DOHH2 (cell line): Measurements from ENCODE around the gene BICC1.

Experiments
- H3F3A ChIP-seq: fragments of 200-600 bp; sonication (generic), shearing (Covaris generic); 2 replicates; pipeline ENCODE4 v1.6.0; 2016; ENCODE audit warnings: antibody characterized with exemption, mild to moderate bottlenecking; ENCODE audit not compliant: control insufficient read depth, insufficient read depth
- H3K27ac ChIP-seq: fragments of 200-600 bp; sonication (generic); 2 replicates; pipeline ENCODE4 v1.5.1; 2014; ENCODE audit warnings: low read depth, mild to moderate bottlenecking, low read length, moderate library complexity
- H3K27me3 ChIP-seq: fragments of 200-600 bp; sonication (generic); 2 replicates; pipeline ENCODE4 v1.6.1; 2014; ENCODE audit warnings: mild to moderate bottlenecking, low read length, mixed read lengths; ENCODE audit not compliant: control insufficient read depth
- H3K36me3 ChIP-seq: fragments of 200-600 bp; sonication (generic); 2 replicates; pipeline ENCODE4 v1.6.1; 2014; ENCODE audit warnings: mild to moderate bottlenecking, low read length, moderate library complexity, mixed read lengths; ENCODE audit not compliant: control insufficient read depth
- H3K4me1 ChIP-seq: fragments of 200-600 bp; sonication (generic); 2 replicates; pipeline ENCODE4 v1.6.1; 2014; ENCODE audit warnings: mild to moderate bottlenecking, low read length, mixed read lengths; ENCODE audit not compliant: control insufficient read depth
- H3K4me2 ChIP-seq: fragments of 200-600 bp; sonication (generic); 2 replicates; pipeline ENCODE4 v1.6.0; 2014; ENCODE audit warnings: mild to moderate bottlenecking, low read length, moderate library complexity
- H3K4me3 ChIP-seq: fragments of 200-600 bp; sonication (generic); 2 replicates; pipeline ENCODE4 v1.5.1; 2014; ENCODE audit warnings: mild to moderate bottlenecking, low read length, mixed read lengths
- H3K79me2 ChIP-seq: fragments of 200-600 bp; sonication (generic); 2 replicates; pipeline ENCODE4 v1.6.1; 2014; ENCODE audit warnings: mild to moderate bottlenecking, low read length, mixed read lengths; ENCODE audit not compliant: control insufficient read depth
- H3K9me2 ChIP-seq: fragments of 200-600 bp; sonication (generic); replicated peaks from 2 replicates; pipeline ENCODE4 v1.6.1; 2014; ENCODE audit warnings: mild to moderate bottlenecking, low read length, mixed read lengths; ENCODE audit not compliant: control insufficient read depth
- H3K9me3 ChIP-seq: fragments of 200-600 bp; sonication (generic); 2 replicates; pipeline ENCODE4 v1.6.1; 2014; ENCODE audit warnings: antibody characterized with exemption, low read length, mixed read lengths; ENCODE audit not compliant: control insufficient read depth, insufficient read depth
- H4K20me1 ChIP-seq: fragments of 200-600 bp; sonication (generic); 2 replicates; pipeline ENCODE4 v1.6.0; 2014; ENCODE audit warnings: low read depth, mild to moderate bottlenecking, antibody characterized with exemption, low read length, moderate library complexity; ENCODE audit not compliant: control insufficient read depth, insufficient read depth
- CTCF ChIP-seq: fragments of 200-600 bp; sonication (generic); IDR thresholded peaks from one replicate; pipeline ENCODE4 v1.5.1; 2014; ENCODE audit warnings: antibody characterized with exemption, mild to moderate bottlenecking, low read depth, low read length; ENCODE audit not compliant: poor library complexity, severe bottlenecking
- EZH2phosphoT487 ChIP-seq: fragments of 200-600 bp; sonication (generic); IDR thresholded peaks from 2 replicates; pipeline ENCODE4 v1.6.1; 2017; ENCODE audit warnings: borderline replicate concordance, mild to moderate bottlenecking, antibody characterized with exemption, low read length, moderate library complexity, mixed read lengths

Gene BICC1

GRCh38 chr10:58588673-58589265, 76.1 kb downstream of the BICC1 start:
- H4K20me1 ChIP-seq = no peaks in the 10 kb centered on the region
- no peaks in the 10 kb centered on the region for H3K4me1 ChIP-seq
- H3F3A ChIP-seq = no peaks in the 10 kb centered on the region
- TF ChIP-seq EZH2phosphoT487 = no peak
- no peak for TF ChIP-seq CTCF
- H3K36me3 ChIP-seq = no peaks in the 10 kb centered on the region
- H3K27ac ChIP-seq = no peak overlapping the region
- H3K9me2 ChIP-seq = no peaks in the 10 kb centered on the region
- no peaks in the 10 kb centered on the region for H3K9me3 ChIP-seq
- no peak overlapping the region for H3K4me3 ChIP-seq
- H3K4me2 ChIP-seq = no peak overlapping the region
- H3K79me2 ChIP-seq = no peaks in the 10 kb centered on the region
- H3K27me3 ChIP-seq = no peaks in the 10 kb centered on the region

DNA sequence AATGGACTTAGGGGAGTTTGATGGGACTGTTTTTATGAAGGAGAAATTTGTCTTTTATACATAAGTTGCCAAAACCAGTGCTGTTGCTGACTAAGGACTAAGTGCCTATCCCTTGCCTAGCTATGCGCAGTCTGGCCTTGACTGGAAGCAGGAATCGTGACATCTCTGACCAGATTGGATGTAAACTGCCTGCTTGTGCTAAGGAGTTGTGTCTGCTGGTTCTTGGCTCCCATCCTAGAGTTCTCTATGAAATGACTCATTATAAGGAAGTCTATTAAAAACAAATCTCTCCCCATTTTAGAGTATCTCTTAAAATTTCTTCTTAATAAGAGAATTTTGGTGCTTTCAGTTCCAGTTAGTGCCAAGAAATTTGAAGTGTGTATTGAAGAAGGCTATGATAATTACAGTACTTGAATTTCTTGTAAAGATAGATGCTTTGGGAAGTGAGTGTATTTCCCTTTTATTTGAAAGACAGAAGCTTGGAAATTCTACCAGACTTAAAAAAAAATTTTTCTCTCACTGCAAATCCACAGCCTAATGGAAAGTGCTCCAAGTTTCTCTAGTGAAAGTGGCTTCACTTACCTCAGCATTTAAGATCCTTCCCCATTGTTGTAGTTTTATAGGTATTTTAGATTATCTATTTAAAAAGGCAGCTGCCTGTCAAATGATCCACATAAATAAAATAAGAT, 77.6 kb downstream of the BICC1 start:
- Histone ChIP-seq H3K27ac (no peak overlapping the region), H3F3A (no peaks in the 10 kb centered on the region), H4K20me1 (no peaks in the 10 kb centered on the region), H3K4me3 (no peak overlapping the region), H3K9me3 (no peaks in the 10 kb centered on the region), H3K9me2 (no peaks in the 10 kb centered on the region), H3K4me2 (no peak overlapping the region), H3K79me2 (no peaks in the 10 kb centered on the region), H3K27me3 (no peaks in the 10 kb centered on the region), H3K36me3 (no peaks in the 10 kb centered on the region), H3K4me1 (no peaks in the 10 kb centered on the region)
- TF ChIP-seq CTCF = no peak
- TF ChIP-seq EZH2phosphoT487 = no peak

GRCh38 chr10:58590924-58591323, 78.3 kb downstream of the BICC1 start:
- H3K36me3 ChIP-seq = no peaks in the 10 kb centered on the region

More at GRCh38 chr10:58590924-58591323, 78.3 kb downstream of the BICC1 start:
- no peaks in the 10 kb centered on the region for H3K27me3 ChIP-seq
- no peak for TF ChIP-seq CTCF
- TF ChIP-seq EZH2phosphoT487 = no peak
- no peaks in the 10 kb centered on the region for H3K4me1 ChIP-seq
- no peaks in the 10 kb centered on the region for H4K20me1 ChIP-seq
- no peaks in the 10 kb centered on the region for H3K79me2 ChIP-seq
- H3F3A ChIP-seq = no peaks in the 10 kb centered on the region
- H3K4me3 ChIP-seq = no peak overlapping the region
- no peaks in the 10 kb centered on the region for H3K9me3 ChIP-seq
- H3K4me2 ChIP-seq = no peak overlapping the region
- H3K9me2 ChIP-seq = no peaks in the 10 kb centered on the region
- no peak overlapping the region for H3K27ac ChIP-seq
